ENCODE data around the gene PNMA6E.

DNA sequence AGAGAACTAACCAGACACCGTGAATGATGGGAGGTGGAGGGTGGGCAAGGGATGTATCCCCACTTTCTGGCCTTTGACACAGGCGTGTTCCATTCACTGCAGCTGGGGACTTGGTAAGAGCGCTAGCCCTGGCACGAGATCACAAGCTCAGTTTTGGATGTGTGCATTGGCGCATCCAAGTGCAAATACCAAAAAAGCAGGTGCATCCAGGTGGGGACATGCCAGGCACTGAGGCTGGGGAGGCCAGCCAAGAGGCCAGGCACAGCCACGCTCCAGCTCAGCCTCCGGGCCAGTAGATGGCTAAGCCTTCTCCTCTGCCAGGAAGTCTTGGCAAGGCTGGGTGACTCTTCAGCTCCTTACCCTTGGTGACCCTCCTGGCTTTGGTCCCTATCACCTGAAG is 5.8 kb upstream of the PNMA6E start:
- TF ChIP-seq, protein P1, sequence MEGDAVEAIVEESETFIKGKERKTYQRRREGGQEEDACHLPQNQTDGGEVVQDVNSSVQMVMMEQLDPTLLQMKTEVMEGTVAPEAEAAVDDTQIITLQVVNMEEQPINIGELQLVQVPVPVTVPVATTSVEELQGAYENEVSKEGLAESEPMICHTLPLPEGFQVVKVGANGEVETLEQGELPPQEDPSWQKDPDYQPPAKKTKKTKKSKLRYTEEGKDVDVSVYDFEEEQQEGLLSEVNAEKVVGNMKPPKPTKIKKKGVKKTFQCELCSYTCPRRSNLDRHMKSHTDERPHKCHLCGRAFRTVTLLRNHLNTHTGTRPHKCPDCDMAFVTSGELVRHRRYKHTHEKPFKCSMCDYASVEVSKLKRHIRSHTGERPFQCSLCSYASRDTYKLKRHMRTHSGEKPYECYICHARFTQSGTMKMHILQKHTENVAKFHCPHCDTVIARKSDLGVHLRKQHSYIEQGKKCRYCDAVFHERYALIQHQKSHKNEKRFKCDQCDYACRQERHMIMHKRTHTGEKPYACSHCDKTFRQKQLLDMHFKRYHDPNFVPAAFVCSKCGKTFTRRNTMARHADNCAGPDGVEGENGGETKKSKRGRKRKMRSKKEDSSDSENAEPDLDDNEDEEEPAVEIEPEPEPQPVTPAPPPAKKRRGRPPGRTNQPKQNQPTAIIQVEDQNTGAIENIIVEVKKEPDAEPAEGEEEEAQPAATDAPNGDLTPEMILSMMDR (IDR thresholded peaks at IDR 0.05 in 4 of 5, conservative IDR thresholded peaks at IDR 0.05 in 1 of 5) = no peak
- no peak for TF ChIP-seq POLR2A (IDR thresholded peaks at IDR 0.05)
